ENCODE results near the gene TUBG1.

The TUBG1 gene

DNA sequence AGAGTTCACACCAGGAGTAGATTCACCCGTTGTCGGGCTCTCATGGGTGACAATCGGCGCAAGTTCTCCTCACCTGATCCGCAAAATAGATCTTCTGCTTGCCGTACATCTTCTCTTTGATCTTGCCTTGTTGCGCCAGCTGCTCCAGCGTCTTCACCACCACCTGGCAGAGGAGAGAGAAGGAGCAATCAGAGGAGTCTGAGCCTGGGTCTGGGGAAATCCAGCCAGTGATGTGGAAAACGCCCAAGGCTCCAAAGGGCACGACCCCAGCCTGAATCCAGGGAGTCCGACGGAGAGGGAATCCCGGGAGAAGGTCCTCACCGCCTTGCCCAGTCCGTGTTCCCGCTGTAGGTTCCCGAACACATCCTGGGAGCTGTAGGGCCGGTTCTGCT is 32.3 kb upstream of the TUBG1 start:
- Histone ChIP-seq H3K56ac (ENCODE audit: low read length) (peak overlapping the region; percentile 96), H2AK5ac (ENCODE audit: low read length) (no peak overlapping the region), H4K8ac (ENCODE audit: low read depth, low read length) (no peak overlapping the region), H3K36me3 (ENCODE audit: control insufficient read depth, insufficient read depth, low read length) (peaks cover 17% of the 10 kb centered on the region), H3K23ac (ENCODE audit: low read length) (no peak overlapping the region), H3K4ac (ENCODE audit: low read depth, low read length) (peak overlapping the region; percentile 28), H2BK5ac (ENCODE audit: low read length) (peak overlapping the region; percentile 20), H2BK120ac (ENCODE audit: low read depth, low read length) (no peak overlapping the region), H4K5ac (ENCODE audit: low read length) (no peak overlapping the region), H3K18ac (ENCODE audit: low read length) (no peak overlapping the region), H3K79me1 (ENCODE audit: low read length) (peaks cover 11% of the 10 kb centered on the region), H3K4me3 (ENCODE audit: low read length) (peak overlapping the region; percentile 94), H2BK15ac (replicated peaks; ENCODE audit: low read depth) (no peak overlapping the region), H3K79me2 (ENCODE audit: control insufficient read depth, insufficient read depth, low read length) (peaks cover 14% of the 10 kb centered on the region), H3K9ac (ENCODE audit: low read length) (peak overlapping the region; percentile 97), H3K4me1 (ENCODE audit: control insufficient read depth, low read depth, low read length) (no peaks in the 10 kb centered on the region), H3K4me2 (ENCODE audit: low read length) (peak overlapping the region; percentile 90), H3K27me3 (ENCODE audit: insufficient read depth, low read length, poor library complexity) (no peaks in the 10 kb centered on the region), H3K27ac (ENCODE audit: low read depth, low read length) (peak overlapping the region; percentile 39)
- WGBS (ENCODE audit: extremely low coverage, insufficient coverage, low lambda C conversion rate): no CpG with 5 or more reads among the region's 18 CpGs
- no peak for DNase-seq

DNA sequence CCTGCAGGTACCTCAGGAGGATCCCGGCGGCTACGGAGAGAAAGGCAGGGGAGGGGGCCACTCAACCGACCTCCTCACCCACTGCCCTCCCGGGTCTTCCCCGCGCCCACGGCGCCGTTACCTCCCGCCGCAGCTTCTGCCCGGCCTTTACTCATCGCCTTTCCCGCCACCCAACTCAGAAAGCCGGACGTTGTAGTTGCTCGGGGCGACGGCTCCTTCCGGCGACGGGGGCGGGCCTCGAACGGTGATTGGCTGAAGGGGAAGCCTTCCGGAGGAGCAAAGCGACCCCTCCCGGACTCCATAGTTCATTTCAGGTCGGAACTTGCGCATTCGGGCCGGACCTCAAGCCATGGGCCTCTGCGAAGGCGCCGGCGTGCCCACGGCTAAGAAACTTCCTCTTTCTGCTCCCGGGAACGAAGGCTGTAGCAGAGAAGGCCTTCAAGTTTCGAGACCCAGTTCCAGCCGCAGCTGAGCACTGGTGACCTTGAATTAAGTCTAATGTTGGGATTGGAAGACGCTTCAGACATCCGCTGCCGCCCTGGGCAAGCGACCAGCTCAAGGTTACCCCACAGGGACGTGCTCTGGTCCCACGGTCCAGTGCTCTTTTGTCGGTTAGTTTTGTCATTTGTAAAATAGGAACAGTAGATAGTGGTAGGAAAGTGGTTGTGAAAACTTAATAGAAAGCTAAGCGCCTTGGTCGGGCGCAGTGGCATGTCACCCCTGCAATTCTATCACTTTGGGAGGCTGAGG is 31.8 kb upstream of the TUBG1 start, which contains the start of gene PSMC3IP:
TSS of gene PSMC3IP (minus strand) at position 198 of the 750 bp plus-strand sequence. CDS start at position 155, 43 bp downstream.
- H3K4me1 ChIP-seq (ENCODE audit: control insufficient read depth, low read depth, low read length): no peaks in the 10 kb centered on the region
- no peak within 1 kb of the TSS for H4K8ac ChIP-seq (ENCODE audit: low read depth, low read length)
- no peak within 1 kb of the TSS for H2BK120ac ChIP-seq (ENCODE audit: low read depth, low read length)
- no peak within 1 kb of the TSS for H4K5ac ChIP-seq (ENCODE audit: low read length)
- H3K27me3 ChIP-seq (ENCODE audit: insufficient read depth, low read length, poor library complexity): no peaks in the 10 kb centered on the region
- H3K79me1 ChIP-seq (ENCODE audit: low read length): peaks cover 11% of the 10 kb centered on the region
- no CpG with 5 or more reads among the region's 52 CpGs for WGBS (ENCODE audit: extremely low coverage, insufficient coverage, low lambda C conversion rate)
- peak within 1 kb of the TSS; percentile 2 for H3K18ac ChIP-seq (ENCODE audit: low read length)
- peak within 1 kb of the TSS; percentile 95 for H3K4me3 ChIP-seq (ENCODE audit: low read length)
- H3K79me2 ChIP-seq (ENCODE audit: control insufficient read depth, insufficient read depth, low read length): peaks cover 14% of the 10 kb centered on the region
- no peak within 1 kb of the TSS for H2BK15ac ChIP-seq (replicated peaks; ENCODE audit: low read depth)
- H3K4me2 ChIP-seq (ENCODE audit: low read length): peak within 1 kb of the TSS; percentile 90
- peak within 1 kb of the TSS; percentile 61 for H2BK5ac ChIP-seq (ENCODE audit: low read length)
- DNase-seq: peak; percentile 97
- no peak within 1 kb of the TSS for H2AK5ac ChIP-seq (ENCODE audit: low read length)
- peak within 1 kb of the TSS; percentile 61 for H3K27ac ChIP-seq (ENCODE audit: low read depth, low read length)
- H3K23ac ChIP-seq (ENCODE audit: low read length): no peak within 1 kb of the TSS
- peak within 1 kb of the TSS; percentile 79 for H3K4ac ChIP-seq (ENCODE audit: low read depth, low read length)
- peaks cover 15% of the 10 kb centered on the region for H3K36me3 ChIP-seq (ENCODE audit: control insufficient read depth, insufficient read depth, low read length)
- peak within 1 kb of the TSS; percentile 98 for H3K56ac ChIP-seq (ENCODE audit: low read length)
- peak within 1 kb of the TSS; percentile 97 for H3K9ac ChIP-seq (ENCODE audit: low read length)

DNA sequence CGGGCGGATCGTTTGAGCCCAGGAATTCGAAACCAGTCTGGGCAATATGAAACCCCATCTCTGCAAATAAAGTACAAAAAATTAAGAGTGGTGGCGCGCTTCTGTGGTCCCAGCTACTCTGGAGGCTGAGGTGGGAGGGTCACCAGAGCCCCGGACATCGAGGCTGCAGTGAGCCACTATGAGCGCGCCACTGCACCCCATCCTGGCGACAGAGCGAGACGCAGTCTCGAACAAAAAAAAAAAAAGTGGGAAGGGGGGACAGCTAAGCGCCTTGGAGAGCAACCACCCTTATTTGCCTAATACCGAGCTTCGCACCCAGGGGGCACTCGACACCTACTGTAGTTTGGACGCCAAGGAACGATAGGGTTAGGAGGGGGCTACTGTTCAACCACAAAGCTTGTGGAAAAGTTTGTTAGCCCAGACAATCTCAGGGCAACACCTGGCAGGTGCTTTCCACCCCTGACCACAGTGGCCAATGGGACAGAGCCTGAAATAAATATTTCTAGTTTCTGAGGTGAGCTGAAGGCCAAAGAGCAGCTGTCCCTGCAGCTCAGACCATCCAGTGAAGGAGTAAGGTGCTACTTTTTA is 31.1 kb upstream of the TUBG1 start:
- H2AK5ac ChIP-seq (ENCODE audit: low read length): no peak overlapping the region
- peaks cover 14% of the 10 kb centered on the region for H3K79me2 ChIP-seq (ENCODE audit: control insufficient read depth, insufficient read depth, low read length)
- no peaks in the 10 kb centered on the region for H3K27me3 ChIP-seq (ENCODE audit: insufficient read depth, low read length, poor library complexity)
- H3K18ac ChIP-seq (ENCODE audit: low read length): peak overlapping the region; percentile 2
- no peak overlapping the region for H3K23ac ChIP-seq (ENCODE audit: low read length)
- H2BK15ac ChIP-seq (replicated peaks; ENCODE audit: low read depth): no peak overlapping the region
- peaks cover 8% of the 10 kb centered on the region for H3K36me3 ChIP-seq (ENCODE audit: control insufficient read depth, insufficient read depth, low read length)
- peak overlapping the region; percentile 98 for H3K56ac ChIP-seq (ENCODE audit: low read length)
- no peak overlapping the region for H4K5ac ChIP-seq (ENCODE audit: low read length)
- DNase-seq: peak; percentile 95
- H3K4me3 ChIP-seq (ENCODE audit: low read length): peak overlapping the region; percentile 95
- peak overlapping the region; percentile 79 for H3K4ac ChIP-seq (ENCODE audit: low read depth, low read length)
- H3K27ac ChIP-seq (ENCODE audit: low read depth, low read length): no peak overlapping the region
- WGBS (ENCODE audit: extremely low coverage, insufficient coverage, low lambda C conversion rate): no CpG with 5 or more reads among the region's 20 CpGs
- no peaks in the 10 kb centered on the region for H3K4me1 ChIP-seq (ENCODE audit: control insufficient read depth, low read depth, low read length)
- no peak overlapping the region for H2BK5ac ChIP-seq (ENCODE audit: low read length)
- no peak overlapping the region for H2BK120ac ChIP-seq (ENCODE audit: low read depth, low read length)
- peaks cover 6% of the 10 kb centered on the region for H3K79me1 ChIP-seq (ENCODE audit: low read length)
- peak overlapping the region; percentile 23 for H3K4me2 ChIP-seq (ENCODE audit: low read length)
- H4K8ac ChIP-seq (ENCODE audit: low read depth, low read length): no peak overlapping the region
- peak overlapping the region; percentile 93 for H3K9ac ChIP-seq (ENCODE audit: low read length)

DNA sequence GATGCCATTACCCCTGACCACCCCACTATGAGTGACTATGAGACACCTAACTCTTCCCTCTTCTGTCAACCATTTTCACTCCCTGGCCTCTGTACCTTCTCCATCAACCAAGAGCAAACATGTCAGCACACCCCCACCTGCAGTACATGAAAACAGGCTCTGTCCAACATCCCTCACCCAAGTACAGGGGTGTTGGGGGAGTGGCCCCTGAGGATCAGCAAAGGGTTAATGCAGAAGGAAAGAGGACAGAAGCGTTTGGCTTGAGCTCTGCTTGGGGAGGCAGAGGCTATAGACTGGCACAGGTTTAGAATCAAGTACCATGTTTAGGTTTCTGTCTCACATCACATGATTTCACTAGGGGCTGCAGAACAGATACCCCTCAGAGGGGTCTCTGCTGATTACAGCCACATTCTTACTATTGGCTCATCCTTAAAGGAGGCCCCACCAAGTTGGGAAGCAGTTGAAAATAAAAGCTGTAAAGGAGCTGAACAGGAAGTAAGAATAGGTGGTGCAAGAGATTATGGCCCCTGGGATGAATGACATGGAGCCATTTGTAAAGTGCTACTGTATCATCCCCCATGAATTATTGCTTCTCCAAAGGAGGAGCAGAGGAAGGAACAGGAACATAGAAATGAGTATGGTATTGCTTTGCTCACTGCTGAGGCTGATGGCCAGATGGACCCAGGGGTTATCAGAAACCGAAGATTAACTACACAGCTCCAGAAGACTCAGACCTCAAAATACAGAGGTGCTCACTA is 29.5 kb upstream of the TUBG1 start:
- no peak overlapping the region for H2BK15ac ChIP-seq (replicated peaks; ENCODE audit: low read depth)
- H2BK5ac ChIP-seq (ENCODE audit: low read length): no peak overlapping the region
- no peaks in the 10 kb centered on the region for H3K4me1 ChIP-seq (ENCODE audit: control insufficient read depth, low read depth, low read length)
- H3K4me3 ChIP-seq (ENCODE audit: low read length): no peak overlapping the region
- no peak overlapping the region for H3K4ac ChIP-seq (ENCODE audit: low read depth, low read length)
- peaks cover 2% of the 10 kb centered on the region for H3K36me3 ChIP-seq (ENCODE audit: control insufficient read depth, insufficient read depth, low read length)
- H3K23ac ChIP-seq (ENCODE audit: low read length): no peak overlapping the region
- H3K79me2 ChIP-seq (ENCODE audit: control insufficient read depth, insufficient read depth, low read length): peaks cover 14% of the 10 kb centered on the region
- H2AK5ac ChIP-seq (ENCODE audit: low read length): no peak overlapping the region
- peaks cover 4% of the 10 kb centered on the region for H3K79me1 ChIP-seq (ENCODE audit: low read length)
- no peaks in the 10 kb centered on the region for H3K27me3 ChIP-seq (ENCODE audit: insufficient read depth, low read length, poor library complexity)
- no peak overlapping the region for H3K9ac ChIP-seq (ENCODE audit: low read length)
- H4K5ac ChIP-seq (ENCODE audit: low read length): no peak overlapping the region
- WGBS (ENCODE audit: extremely low coverage, insufficient coverage, low lambda C conversion rate): no CpG with 5 or more reads among the region's 2 CpGs
- no peak overlapping the region for H3K27ac ChIP-seq (ENCODE audit: low read depth, low read length)
- H3K18ac ChIP-seq (ENCODE audit: low read length): no peak overlapping the region
- no peak overlapping the region for H4K8ac ChIP-seq (ENCODE audit: low read depth, low read length)
- no peak for DNase-seq
- no peak overlapping the region for H3K56ac ChIP-seq (ENCODE audit: low read length)
- H2BK120ac ChIP-seq (ENCODE audit: low read depth, low read length): no peak overlapping the region
- H3K4me2 ChIP-seq (ENCODE audit: low read length): no peak overlapping the region

DNA sequence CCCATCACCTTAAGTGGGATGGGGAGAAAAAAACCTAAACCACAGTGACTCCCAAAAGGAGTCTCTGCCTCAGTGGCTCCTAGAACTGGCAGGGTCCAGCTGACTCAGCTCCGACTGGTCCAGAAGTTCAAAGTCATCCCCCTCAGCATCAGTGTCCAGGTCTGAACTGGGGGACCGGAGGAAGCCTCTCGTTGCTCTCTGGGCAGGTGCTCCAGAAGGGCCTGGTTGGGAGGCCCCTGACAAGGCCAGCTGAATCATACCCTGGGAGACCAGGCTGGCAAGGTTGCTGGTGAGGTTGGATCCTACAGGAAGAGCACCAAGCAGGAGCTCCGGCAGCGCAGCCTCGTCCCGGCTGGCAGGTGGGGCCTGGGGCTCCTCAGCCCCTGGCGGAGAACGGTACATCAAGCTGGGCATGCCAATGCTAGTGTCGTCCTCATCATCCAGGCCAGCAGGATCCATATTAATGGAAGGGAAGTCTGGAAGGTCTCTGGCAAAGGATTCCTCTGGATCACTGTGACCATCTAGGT is 27.7 kb upstream of the TUBG1 start:
- Histone ChIP-seq H3K23ac (ENCODE audit: low read length) (no peak overlapping the region), H2BK15ac (replicated peaks; ENCODE audit: low read depth) (no peak overlapping the region), H3K18ac (ENCODE audit: low read length) (no peak overlapping the region), H3K27ac (ENCODE audit: low read depth, low read length) (no peak overlapping the region), H3K27me3 (ENCODE audit: insufficient read depth, low read length, poor library complexity) (no peaks in the 10 kb centered on the region), H3K4me3 (ENCODE audit: low read length) (no peak overlapping the region), H4K8ac (ENCODE audit: low read depth, low read length) (no peak overlapping the region), H3K79me2 (ENCODE audit: control insufficient read depth, insufficient read depth, low read length) (peaks cover 6% of the 10 kb centered on the region), H4K5ac (ENCODE audit: low read length) (no peak overlapping the region), H3K36me3 (ENCODE audit: control insufficient read depth, insufficient read depth, low read length) (peaks cover 6% of the 10 kb centered on the region), H3K79me1 (ENCODE audit: low read length) (peaks cover 4% of the 10 kb centered on the region), H3K56ac (ENCODE audit: low read length) (no peak overlapping the region), H2BK5ac (ENCODE audit: low read length) (no peak overlapping the region), H3K4me2 (ENCODE audit: low read length) (no peak overlapping the region), H3K4me1 (ENCODE audit: control insufficient read depth, low read depth, low read length) (no peaks in the 10 kb centered on the region), H2AK5ac (ENCODE audit: low read length) (no peak overlapping the region), H2BK120ac (ENCODE audit: low read depth, low read length) (no peak overlapping the region), H3K9ac (ENCODE audit: low read length) (no peak overlapping the region), H3K4ac (ENCODE audit: low read depth, low read length) (no peak overlapping the region)
- WGBS (ENCODE audit: extremely low coverage, insufficient coverage, low lambda C conversion rate): no CpG with 5 or more reads among the region's 10 CpGs
- DNase-seq: no peak

Measured in mesendoderm (in vitro differentiated cells).